Renal cortex interstitium (tissue), 11 donors: ENCODE results near the gene BLMH. TPM values are rescaled to one million over a fixed set of nuclear protein-coding genes. Genes with fewer than 3 reads are reported as not detected.
A peak's percentile ranks its signal among the peaks of the same experiment; 100 is the strongest.
"Not testable (repeated sequence)": the region's sequence is repeated elsewhere in the genome, so short reads cannot be mapped to it uniquely, and the experiment has no call there.

Experiments
- DNase-seq, 11 donors: peaks; one replicate each; pipeline ENCODE4 v3.0.0-alpha.2; 2013; ENCODE audit warnings: low read depth in 9 of 11, low spot score in 4 of 11; ENCODE audit errors: extremely low read depth in 1 of 11
- polyA plus RNA-seq, 3 donors: library from polyadenylated mRNA; unstranded; fragments of 120-200 nt; gene quantifications; one replicate each; pipeline ENCODE4 v1.2.1, GENCODE V29; 2013; ENCODE audit not compliant: insufficient read length in 3 of 3

The BLMH gene
- polyA plus RNA-seq, 3 donors: 82.4 to 92.2 (median 86.0) TPM

GRCh38 chr17:30238003-30238344 is 53.8 kb downstream of the BLMH start:
- no peak for DNase-seq

- no peak for DNase-seq
Observed at GRCh38 chr17:30237296-30238002, 54.3 kb downstream of the BLMH start.

GRCh38 chr17:30236766-30237165 is 55.0 kb downstream of the BLMH start:
- peak in 8 of 11 donors; percentile 38 to 71 (median 64) for DNase-seq

GRCh38 chr17:30236297-30236624 is 55.5 kb downstream of the BLMH start:
- no peak for DNase-seq

- no peak for DNase-seq
Observed at GRCh38 chr17:30235386-30236296, 56.1 kb downstream of the BLMH start, which contains the start of gene SLC6A4. Gene SLC6A4, minus strand, starts transcription at chr17:30235697. Its CDS starts 13,739 bp downstream, at chr17:30221958.

- no peak for DNase-seq
Observed at GRCh38 chr17:30234964-30235363, 56.8 kb downstream of the BLMH start.

GRCh38 chr17:30234296-30234695 is 57.4 kb downstream of the BLMH start:
- DNase-seq: no peak

- no peak for DNase-seq
Observed at GRCh38 chr17:30232824-30233427, 58.8 kb downstream of the BLMH start.

GRCh38 chr17:30232015-30232823 is 59.5 kb downstream of the BLMH start:
- no peak for DNase-seq

- DNase-seq: no peak
Observed at GRCh38 chr17:30230596-30231125, 61.1 kb downstream of the BLMH start.

- DNase-seq: not testable (repeated sequence)
Observed at GRCh38 chr17:30230009-30230408, 61.7 kb downstream of the BLMH start.

- DNase-seq: no peak
Observed at GRCh38 chr17:30229012-30229411, 62.7 kb downstream of the BLMH start.

GRCh38 chr17:30228011-30228410 is 63.7 kb downstream of the BLMH start:
- DNase-seq: no peak

- no peak for DNase-seq
Observed at GRCh38 chr17:30226878-30227277, 64.9 kb downstream of the BLMH start.

- no peak for DNase-seq
Observed at GRCh38 chr17:30225919-30226553, 65.7 kb downstream of the BLMH start.

GRCh38 chr17:30225112-30225511 is 66.6 kb downstream of the BLMH start:
- DNase-seq: no peak

GRCh38 chr17:30224419-30224960 is 67.3 kb downstream of the BLMH start:
- no peak for DNase-seq

GRCh38 chr17:30222721-30223175 is 69.0 kb downstream of the BLMH start:
- no peak for DNase-seq
